ENCODE data around the gene ARHGAP45. TPM values are rescaled to one million over a fixed set of nuclear protein-coding genes. Genes with fewer than 3 reads are reported as not detected.

ARHGAP45 gene
- total and polyA plus RNA-seq, 3 donors from 2014 or later, result 14.1 to 31.7 (median 20.7) TPM

GRCh38 chr19:1054102-1055027 lies 12.6 kb upstream of the ARHGAP45 start:
- WGBS, 2 donors, result 90 to 94% methylated on average over 18 to 27 of the region's 28 CpGs
- Histone ChIP-seq H3K27me3 (no peaks in the 10 kb centered on the region), H3K9me3 (no peaks in the 10 kb centered on the region), H3K4me3 (no peak overlapping the region), H3K4me1 (no peaks in the 10 kb centered on the region), H3K36me3 (ENCODE audit: low read depth, missing control alignments) (no peaks in the 10 kb centered on the region), H3K27ac (no peak overlapping the region)
- intact Hi-C loops (cut with DNase I; ENCODE audit: low total_unique reads), result no loop called here
- TF ChIP-seq CTCF (IDR thresholded peaks at IDR 0.05) (no peak), POLR2A (IDR thresholded peaks at IDR 0.05) (no peak)
- no peak for DNase-seq

- no peaks in the 10 kb centered on the region for H3K36me3 ChIP-seq (ENCODE audit: low read depth, missing control alignments)
- H3K27ac ChIP-seq, result no peak overlapping the region
- 97 to 100% methylated on average over 3 to 14 of the region's 14 CpGs for WGBS, 2 donors
- H3K4me1 ChIP-seq, result no peaks in the 10 kb centered on the region
- TF ChIP-seq CTCF (IDR thresholded peaks at IDR 0.05), result no peak
- no peak for TF ChIP-seq POLR2A (IDR thresholded peaks at IDR 0.05)
- H3K27me3 ChIP-seq, result no peaks in the 10 kb centered on the region
- intact Hi-C loops (cut with DNase I; ENCODE audit: low total_unique reads), result no loop called here
- H3K9me3 ChIP-seq, result no peaks in the 10 kb centered on the region
- no peak overlapping the region for H3K4me3 ChIP-seq
- DNase-seq, result no peak
These were observed 11.9 kb upstream of the ARHGAP45 start for GRCh38 chr19:1055028-1055425.

- Histone ChIP-seq H3K27me3 (no peaks in the 10 kb centered on the region), H3K27ac (no peak overlapping the region), H3K9me3 (no peaks in the 10 kb centered on the region), H3K4me1 (no peaks in the 10 kb centered on the region), H3K36me3 (ENCODE audit: low read depth, missing control alignments) (no peaks in the 10 kb centered on the region), H3K4me3 (no peak overlapping the region)
- intact Hi-C loops (cut with DNase I; ENCODE audit: low total_unique reads), result no loop called here
- no peak for TF ChIP-seq CTCF (IDR thresholded peaks at IDR 0.05)
- TF ChIP-seq POLR2A (IDR thresholded peaks at IDR 0.05), result no peak
- no peak for DNase-seq
- WGBS, 2 donors, result 95 to 97% methylated on average over 13 to 20 of the region's 20 CpGs
These were observed 10.9 kb upstream of the ARHGAP45 start for GRCh38 chr19:1055886-1056620.

GRCh38 chr19:1057176-1057855 lies 9.7 kb upstream of the ARHGAP45 start:
- H3K4me3 ChIP-seq, result no peak overlapping the region
- WGBS, 2 donors, result 50 to 51% methylated on average over 3 of the region's 3 CpGs
- no peak overlapping the region for H3K27ac ChIP-seq
- no peaks in the 10 kb centered on the region for H3K4me1 ChIP-seq
- H3K9me3 ChIP-seq, result no peaks in the 10 kb centered on the region
- TF ChIP-seq POLR2A (IDR thresholded peaks at IDR 0.05), result no peak
- TF ChIP-seq CTCF (IDR thresholded peaks at IDR 0.05), result no peak
- no peaks in the 10 kb centered on the region for H3K27me3 ChIP-seq
- intact Hi-C loops (cut with DNase I; ENCODE audit: low total_unique reads), result no loop called here
- no peak for DNase-seq
- H3K36me3 ChIP-seq (ENCODE audit: low read depth, missing control alignments), result no peaks in the 10 kb centered on the region

Data from testis (tissue), 3 donors.